ENCODE results near the gene SLCO2A1. TPM values are rescaled to one million over a fixed set of nuclear protein-coding genes. Genes with fewer than 3 reads are reported as not detected.
A peak's percentile ranks its signal among the peaks of the same experiment; 100 is the strongest.

The SLCO2A1 gene
- total and polyA plus RNA-seq, 2 donors (not counting 1 experiment from before 2014, with no cell fraction given): under 0.01 to 0.12 TPM

DNA sequence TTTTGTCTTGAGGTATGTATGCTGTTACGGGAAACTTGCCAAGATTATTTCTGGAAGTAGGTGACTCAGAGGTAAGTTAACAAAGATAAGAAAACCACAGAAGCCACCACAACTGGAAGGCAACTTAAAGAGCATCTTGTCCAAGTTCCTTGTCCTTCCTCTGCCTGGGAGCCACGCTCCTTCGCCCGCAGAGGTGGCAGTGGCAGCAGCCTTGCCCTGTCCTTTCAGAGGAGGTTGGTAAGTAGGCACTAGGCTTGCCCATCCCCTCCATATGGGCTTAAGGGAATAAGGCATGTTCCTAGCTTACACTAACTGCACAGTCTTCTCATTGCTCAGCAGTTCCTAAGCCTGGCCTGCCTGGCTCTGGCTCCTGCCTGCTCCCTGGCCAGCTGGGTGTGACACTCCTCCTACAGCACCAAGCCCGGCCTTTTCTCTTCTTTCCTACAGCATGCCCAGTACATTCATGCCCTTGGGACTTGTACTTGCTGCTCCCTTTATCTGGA lies 86.0 kb downstream of the SLCO2A1 start:
- TF ChIP-seq EZH2 (IDR thresholded peaks at IDR 0.05; ENCODE audit: low read length, missing control alignments): no peak
- TF ChIP-seq CTCF (conservative IDR thresholded peaks at IDR 0.05 in 1 of 2, IDR thresholded peaks at IDR 0.05 in 1 of 2; ENCODE audit: low read depth in 1 of 2, low read length in 2 of 2): no peak
- Histone ChIP-seq H3K4me2 (ENCODE audit: extremely low read depth, insufficient read depth, low read length) (peak overlapping the region; percentile 73), H3K27ac (ENCODE audit: insufficient read depth, low read length) (peak overlapping the region; percentile 64)

GRCh38 chr3:133943031-133943535 lies 86.6 kb downstream of the SLCO2A1 start:
- Histone ChIP-seq H3K4me2 (ENCODE audit: extremely low read depth, insufficient read depth, low read length) (no peak overlapping the region), H3K27me3 (ENCODE audit: control insufficient read depth, insufficient read depth, low read length) (peaks cover 3% of the 10 kb centered on the region), H3K9me3 (ENCODE audit: control insufficient read depth, insufficient read depth, low read depth, low read length) (no peaks in the 10 kb centered on the region), H2AFZ (ENCODE audit: low read length) (no peak overlapping the region), H3K9ac (ENCODE audit: insufficient read depth, low read length) (no peak overlapping the region), H3K36me3 (ENCODE audit: control insufficient read depth, insufficient read depth, low read length) (no peaks in the 10 kb centered on the region), H3K79me2 (ENCODE audit: control insufficient read depth, insufficient read depth, low read length) (no peaks in the 10 kb centered on the region), H3K27ac (ENCODE audit: insufficient read depth, low read length) (no peak overlapping the region), H3K4me1 (ENCODE audit: control insufficient read depth, extremely low read depth, insufficient read depth, low read length) (peaks cover 24% of the 10 kb centered on the region), H3K4me3 (replicated peaks in 1 of 4; ENCODE audit: control extremely low read depth in 1 of 4, insufficient read depth in 1 of 4, low read depth in 3 of 4, low read length in 4 of 4) (no peak overlapping the region), H4K20me1 (ENCODE audit: control insufficient read depth, extremely low read depth, insufficient read depth, low read length) (no peaks in the 10 kb centered on the region)
- DNase-seq (ENCODE audit: low read depth in 2 of 2): no peak
- TF ChIP-seq EZH2 (IDR thresholded peaks at IDR 0.05; ENCODE audit: low read length, missing control alignments) (no peak), CTCF (conservative IDR thresholded peaks at IDR 0.05 in 1 of 2, IDR thresholded peaks at IDR 0.05 in 1 of 2; ENCODE audit: low read depth in 1 of 2, low read length in 2 of 2) (no peak)

More for the DNA sequence above, 86.0 kb downstream of the SLCO2A1 start:
- H4K20me1 ChIP-seq (ENCODE audit: control insufficient read depth, extremely low read depth, insufficient read depth, low read length): no peaks in the 10 kb centered on the region
- H3K9me3 ChIP-seq (ENCODE audit: control insufficient read depth, insufficient read depth, low read depth, low read length): no peaks in the 10 kb centered on the region
- H3K27me3 ChIP-seq (ENCODE audit: control insufficient read depth, insufficient read depth, low read length): peaks cover 3% of the 10 kb centered on the region
- no peaks in the 10 kb centered on the region for H3K36me3 ChIP-seq (ENCODE audit: control insufficient read depth, insufficient read depth, low read length)
- DNase-seq (ENCODE audit: low read depth in 2 of 2): peak; percentile 95 to 99
- peaks cover 24% of the 10 kb centered on the region for H3K4me1 ChIP-seq (ENCODE audit: control insufficient read depth, extremely low read depth, insufficient read depth, low read length)
- no peak overlapping the region for H3K4me3 ChIP-seq (replicated peaks in 1 of 4; ENCODE audit: control extremely low read depth in 1 of 4, insufficient read depth in 1 of 4, low read depth in 3 of 4, low read length in 4 of 4)
- no peak overlapping the region for H3K9ac ChIP-seq (ENCODE audit: insufficient read depth, low read length)
- H2AFZ ChIP-seq (ENCODE audit: low read length): no peak overlapping the region
- H3K79me2 ChIP-seq (ENCODE audit: control insufficient read depth, insufficient read depth, low read length): no peaks in the 10 kb centered on the region

DNA sequence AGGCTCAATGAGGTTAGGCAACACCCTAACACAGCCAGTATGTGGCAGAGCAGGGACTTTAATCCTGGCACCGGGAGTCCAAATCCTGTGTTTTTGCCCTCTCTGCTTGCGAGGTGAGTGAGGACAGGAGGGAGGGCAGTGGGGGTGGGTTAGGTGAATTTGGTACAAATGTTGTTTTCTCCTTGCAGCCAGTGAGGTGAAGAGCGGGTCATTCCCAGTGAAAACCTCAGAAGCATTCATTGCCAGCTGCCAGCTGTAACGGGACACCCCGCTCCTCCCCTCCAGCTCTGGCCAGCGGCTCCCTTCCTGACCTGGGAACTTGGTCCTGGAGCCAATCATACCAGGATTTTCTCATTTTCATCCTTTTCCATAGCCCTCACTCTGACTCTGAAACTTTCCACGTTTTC lies 88.3 kb downstream of the SLCO2A1 start:
- Histone ChIP-seq H4K20me1 (ENCODE audit: control insufficient read depth, extremely low read depth, insufficient read depth, low read length) (no peaks in the 10 kb centered on the region), H3K9ac (ENCODE audit: insufficient read depth, low read length) (no peak overlapping the region), H3K27ac (ENCODE audit: insufficient read depth, low read length) (no peak overlapping the region), H3K79me2 (ENCODE audit: control insufficient read depth, insufficient read depth, low read length) (no peaks in the 10 kb centered on the region), H2AFZ (ENCODE audit: low read length) (no peak overlapping the region), H3K36me3 (ENCODE audit: control insufficient read depth, insufficient read depth, low read length) (no peaks in the 10 kb centered on the region), H3K4me1 (ENCODE audit: control insufficient read depth, extremely low read depth, insufficient read depth, low read length) (peaks cover 24% of the 10 kb centered on the region), H3K27me3 (ENCODE audit: control insufficient read depth, insufficient read depth, low read length) (peaks cover 3% of the 10 kb centered on the region), H3K4me3 (replicated peaks in 1 of 4; ENCODE audit: control extremely low read depth in 1 of 4, insufficient read depth in 1 of 4, low read depth in 3 of 4, low read length in 4 of 4) (no peak overlapping the region), H3K4me2 (ENCODE audit: extremely low read depth, insufficient read depth, low read length) (no peak overlapping the region), H3K9me3 (ENCODE audit: control insufficient read depth, insufficient read depth, low read depth, low read length) (no peaks in the 10 kb centered on the region)
- TF ChIP-seq EZH2 (IDR thresholded peaks at IDR 0.05; ENCODE audit: low read length, missing control alignments): no peak
- peak in 1 of 2 donors; percentile 6 for TF ChIP-seq CTCF (conservative IDR thresholded peaks at IDR 0.05 in 1 of 2, IDR thresholded peaks at IDR 0.05 in 1 of 2; ENCODE audit: low read depth in 1 of 2, low read length in 2 of 2)
- peak; percentile 73 to 90 for DNase-seq (ENCODE audit: low read depth in 2 of 2)

All from fibroblast of lung (primary cell).